ENCODE data around the gene SWSAP1. TPM values are rescaled to one million over a fixed set of nuclear protein-coding genes. Genes with fewer than 3 reads are reported as not detected.

Gene SWSAP1
- total RNA-seq, 1 donor from 2014 or later: 1.7 TPM

DNA sequence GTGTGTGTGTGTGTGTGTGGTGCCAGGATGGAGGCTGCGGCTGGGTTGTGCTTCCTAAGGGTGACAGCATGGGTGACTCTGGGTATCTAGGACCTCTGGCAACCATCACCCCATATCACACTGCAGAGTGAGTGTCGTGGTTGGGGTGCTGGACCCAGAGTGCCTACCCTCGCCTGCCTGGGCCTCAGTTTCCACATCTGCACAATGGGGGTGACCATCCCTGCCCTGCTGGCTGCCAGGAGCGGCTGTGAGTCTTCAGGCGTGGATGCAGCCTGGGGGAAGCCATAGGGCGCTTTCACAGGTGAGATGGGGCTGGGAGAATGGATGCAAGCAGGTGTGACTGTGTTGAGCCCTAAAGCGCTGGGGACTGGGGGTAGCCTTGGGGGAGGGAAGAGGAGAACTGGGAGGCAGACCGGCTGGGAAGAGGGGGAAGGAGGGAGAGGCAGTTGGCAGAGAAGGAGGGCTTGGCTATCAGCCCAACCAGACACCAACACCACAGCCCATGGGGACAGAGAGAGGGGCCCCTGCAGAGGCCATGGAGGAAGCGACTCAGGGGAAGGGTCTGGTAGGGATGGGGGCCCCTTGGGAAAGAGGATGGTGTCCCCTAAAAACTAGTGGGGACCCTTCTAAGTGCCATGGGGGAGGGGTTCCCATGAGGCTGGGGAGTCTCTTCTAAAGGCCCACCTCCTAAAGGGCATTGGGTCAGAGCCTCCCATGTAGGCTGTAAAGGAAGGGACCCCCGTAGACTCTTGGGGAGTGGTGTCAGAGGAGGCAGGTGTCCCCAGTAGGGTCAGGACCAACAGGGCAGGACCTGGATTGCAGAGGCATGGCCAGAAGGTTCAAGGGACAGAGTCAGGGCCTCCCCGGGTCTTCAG is 17.6 kb upstream of the SWSAP1 start:
- no peak overlapping the region for H3K27ac Mint-ChIP-seq (ENCODE audit: unreplicated experiment)
- peaks cover 4% of the 10 kb centered on the region for H3K4me1 Mint-ChIP-seq (ENCODE audit: low read depth, unreplicated experiment)
- DNase-seq (ENCODE audit: low read depth) (no peak), FAIRE-seq (no peak)
- no peaks in the 10 kb centered on the region for H3K9me3 ChIP-seq (ENCODE audit: insufficient read depth, low read depth, low read length)
- H3K27ac ChIP-seq (ENCODE audit: low read depth, low read length): no peak overlapping the region
- H3K4me3 Mint-ChIP-seq (ENCODE audit: unreplicated experiment): peak overlapping the region; percentile 91
- H3K4me2 ChIP-seq (ENCODE audit: low read length): peak overlapping the region; percentile 96
- peaks cover 6% of the 10 kb centered on the region for H3K79me2 ChIP-seq (ENCODE audit: insufficient read depth, low read length)
- peaks cover 2% of the 10 kb centered on the region for H3K9me3 Mint-ChIP-seq (ENCODE audit: unreplicated experiment)
- peaks cover 16% of the 10 kb centered on the region for H3K36me3 Mint-ChIP-seq (ENCODE audit: low read depth, unreplicated experiment)
- no peaks in the 10 kb centered on the region for H3K36me3 ChIP-seq (ENCODE audit: insufficient read depth, low read length)
- H2AFZ ChIP-seq (ENCODE audit: low read depth, low read length): no peak overlapping the region
- H3K4me1 ChIP-seq (ENCODE audit: insufficient read depth, low read length): peaks cover 8% of the 10 kb centered on the region
- peaks cover 8% of the 10 kb centered on the region for H3K27me3 Mint-ChIP-seq (ENCODE audit: low read depth, unreplicated experiment)
- no peak overlapping the region for H3K4me3 ChIP-seq (ENCODE audit: insufficient read depth, low read depth, low read length)
- TF ChIP-seq, protein P1, sequence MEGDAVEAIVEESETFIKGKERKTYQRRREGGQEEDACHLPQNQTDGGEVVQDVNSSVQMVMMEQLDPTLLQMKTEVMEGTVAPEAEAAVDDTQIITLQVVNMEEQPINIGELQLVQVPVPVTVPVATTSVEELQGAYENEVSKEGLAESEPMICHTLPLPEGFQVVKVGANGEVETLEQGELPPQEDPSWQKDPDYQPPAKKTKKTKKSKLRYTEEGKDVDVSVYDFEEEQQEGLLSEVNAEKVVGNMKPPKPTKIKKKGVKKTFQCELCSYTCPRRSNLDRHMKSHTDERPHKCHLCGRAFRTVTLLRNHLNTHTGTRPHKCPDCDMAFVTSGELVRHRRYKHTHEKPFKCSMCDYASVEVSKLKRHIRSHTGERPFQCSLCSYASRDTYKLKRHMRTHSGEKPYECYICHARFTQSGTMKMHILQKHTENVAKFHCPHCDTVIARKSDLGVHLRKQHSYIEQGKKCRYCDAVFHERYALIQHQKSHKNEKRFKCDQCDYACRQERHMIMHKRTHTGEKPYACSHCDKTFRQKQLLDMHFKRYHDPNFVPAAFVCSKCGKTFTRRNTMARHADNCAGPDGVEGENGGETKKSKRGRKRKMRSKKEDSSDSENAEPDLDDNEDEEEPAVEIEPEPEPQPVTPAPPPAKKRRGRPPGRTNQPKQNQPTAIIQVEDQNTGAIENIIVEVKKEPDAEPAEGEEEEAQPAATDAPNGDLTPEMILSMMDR (IDR thresholded peaks at IDR 0.05; ENCODE audit: insufficient read depth, low read depth, low read length): no peak
- no peak for TF ChIP-seq EZH2 (IDR thresholded peaks at IDR 0.05; ENCODE audit: insufficient read depth, low read length)
- no peak overlapping the region for H3K9ac ChIP-seq (ENCODE audit: low read length)
- H3K27me3 ChIP-seq (ENCODE audit: insufficient read depth, low read length): no peaks in the 10 kb centered on the region
- peaks cover 37% of the 10 kb centered on the region for H4K20me1 ChIP-seq (ENCODE audit: insufficient read depth, low read length)

DNA sequence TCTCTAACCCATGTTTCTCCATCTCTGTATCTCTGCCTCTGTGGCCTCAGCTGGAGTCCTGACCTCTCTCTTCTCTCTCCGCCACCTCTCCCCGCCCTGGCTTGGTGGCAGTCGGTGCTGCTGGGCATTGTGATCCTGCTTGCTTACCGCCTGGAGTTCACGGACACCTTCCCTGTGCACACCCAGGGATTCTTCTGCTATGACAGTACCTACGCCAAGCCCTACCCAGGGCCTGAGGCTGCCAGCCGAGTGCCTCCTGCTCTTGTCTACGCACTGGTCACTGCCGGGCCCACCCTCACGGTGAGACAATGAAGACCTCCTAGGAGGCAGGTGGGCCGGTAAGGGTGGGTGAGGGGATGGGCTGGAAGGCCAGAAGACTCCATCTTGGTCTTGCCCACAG is 15.0 kb upstream of the SWSAP1 start:
- Histone ChIP-seq H3K36me3 (ENCODE audit: insufficient read depth, low read length) (no peaks in the 10 kb centered on the region), H3K9me3 (ENCODE audit: insufficient read depth, low read depth, low read length) (no peaks in the 10 kb centered on the region), H3K4me3 (ENCODE audit: insufficient read depth, low read depth, low read length) (no peak overlapping the region), H3K27ac (ENCODE audit: low read depth, low read length) (no peak overlapping the region), H3K4me2 (ENCODE audit: low read length) (no peak overlapping the region), H3K27me3 (ENCODE audit: insufficient read depth, low read length) (no peaks in the 10 kb centered on the region), H3K79me2 (ENCODE audit: insufficient read depth, low read length) (peaks cover 6% of the 10 kb centered on the region), H2AFZ (ENCODE audit: low read depth, low read length) (no peak overlapping the region), H3K4me1 (ENCODE audit: insufficient read depth, low read length) (peaks cover 8% of the 10 kb centered on the region), H3K9ac (ENCODE audit: low read length) (no peak overlapping the region), H4K20me1 (ENCODE audit: insufficient read depth, low read length) (peaks cover 37% of the 10 kb centered on the region)
- Mint-ChIP-seq H3K27ac (ENCODE audit: unreplicated experiment) (no peak overlapping the region), H3K4me1 (ENCODE audit: low read depth, unreplicated experiment) (peaks cover 4% of the 10 kb centered on the region), H3K36me3 (ENCODE audit: low read depth, unreplicated experiment) (peaks cover 20% of the 10 kb centered on the region), H3K27me3 (ENCODE audit: low read depth, unreplicated experiment) (peaks cover 8% of the 10 kb centered on the region), H3K9me3 (ENCODE audit: unreplicated experiment) (peaks cover 2% of the 10 kb centered on the region), H3K4me3 (ENCODE audit: unreplicated experiment) (no peak overlapping the region)
- no peak for FAIRE-seq
- no peak for TF ChIP-seq EZH2 (IDR thresholded peaks at IDR 0.05; ENCODE audit: insufficient read depth, low read length)
- TF ChIP-seq, protein P1 (IDR thresholded peaks at IDR 0.05; ENCODE audit: insufficient read depth, low read depth, low read length): no peak
- no peak for DNase-seq (ENCODE audit: low read depth)

Data from astrocyte (in vitro differentiated cells and primary cell).